HG03045 (cell line): ENCODE data around the gene CFAP97D1.

Experiments used
- ATAC-seq: cut with Tn5 transposase; IDR thresholded peaks from one replicate; pipeline ENCODE4 v1.9.1; 2021; ENCODE audit warnings: mild to moderate bottlenecking, moderate library complexity; ENCODE audit not compliant: unreplicated experiment

Gene CFAP97D1

GRCh38 chr17:43767713-43768059 is 12.5 kb upstream of the CFAP97D1 start:
- no peak for ATAC-seq

- ATAC-seq, result no peak
These were observed 11.9 kb upstream of the CFAP97D1 start for GRCh38 chr17:43768382-43768781.

DNA sequence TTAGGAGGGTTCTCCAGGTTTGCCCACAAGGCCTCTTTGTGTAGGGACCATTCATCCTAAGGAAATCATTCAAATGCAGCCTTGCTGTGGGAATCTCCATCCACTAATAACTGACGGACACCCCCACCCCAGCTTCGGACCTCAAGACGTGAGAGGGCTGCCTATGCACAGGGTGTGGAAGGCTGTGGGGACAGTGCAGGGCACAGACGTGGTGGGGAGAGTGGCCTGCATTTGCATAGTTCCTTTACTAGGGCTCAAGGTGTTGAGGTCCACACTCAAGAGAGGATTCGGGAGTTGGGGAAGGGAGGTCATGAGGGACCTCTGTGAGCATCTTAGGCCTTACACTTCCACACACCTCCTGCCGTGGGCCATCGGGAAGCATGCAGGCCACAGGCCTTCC is 11.3 kb upstream of the CFAP97D1 start:
- ATAC-seq, result no peak

GRCh38 chr17:43769426-43769825 is 10.8 kb upstream of the CFAP97D1 start:
- no peak for ATAC-seq

GRCh38 chr17:43769859-43770258 is 10.4 kb upstream of the CFAP97D1 start:
- no peak for ATAC-seq

DNA sequence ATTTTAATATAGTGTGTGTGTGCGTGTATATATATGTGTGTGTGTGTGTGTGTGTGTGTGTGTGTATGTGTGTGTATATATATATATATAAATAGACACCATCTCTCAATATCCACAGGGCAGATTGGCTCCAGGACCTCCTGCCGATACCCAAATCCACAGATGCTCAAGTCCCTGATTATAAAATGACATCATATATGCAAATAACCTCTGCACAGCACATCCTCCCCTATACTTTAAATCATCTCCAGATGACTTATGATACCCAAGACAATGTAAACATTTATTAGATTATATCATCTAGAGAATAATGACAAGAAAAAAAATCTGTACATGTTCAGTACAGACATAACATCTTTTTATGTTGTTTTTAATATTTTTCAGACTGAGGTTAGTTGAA is 9.3 kb upstream of the CFAP97D1 start:
- ATAC-seq, result no peak

DNA sequence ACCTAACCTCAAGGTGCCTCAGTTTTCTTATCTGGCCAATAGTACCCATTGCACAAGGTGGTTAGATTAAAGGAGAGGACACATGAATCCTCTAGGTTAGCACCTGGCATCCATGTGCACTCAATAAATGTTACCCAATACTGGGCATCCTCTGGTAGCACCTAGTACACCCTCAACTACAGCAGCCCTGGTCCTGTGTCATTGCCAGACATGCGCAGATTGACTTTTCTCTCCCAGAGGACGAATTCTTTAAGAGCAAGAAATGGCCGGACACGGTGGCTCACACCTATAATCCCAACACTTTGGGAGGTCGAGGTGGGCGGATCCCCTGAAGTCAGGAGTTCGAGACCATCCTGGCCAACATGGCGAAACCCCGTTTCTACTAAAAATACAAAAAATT is 8.8 kb upstream of the CFAP97D1 start:
- ATAC-seq, result no peak

GRCh38 chr17:43772877-43773648 is 7.2 kb upstream of the CFAP97D1 start:
- ATAC-seq, result no peak

DNA sequence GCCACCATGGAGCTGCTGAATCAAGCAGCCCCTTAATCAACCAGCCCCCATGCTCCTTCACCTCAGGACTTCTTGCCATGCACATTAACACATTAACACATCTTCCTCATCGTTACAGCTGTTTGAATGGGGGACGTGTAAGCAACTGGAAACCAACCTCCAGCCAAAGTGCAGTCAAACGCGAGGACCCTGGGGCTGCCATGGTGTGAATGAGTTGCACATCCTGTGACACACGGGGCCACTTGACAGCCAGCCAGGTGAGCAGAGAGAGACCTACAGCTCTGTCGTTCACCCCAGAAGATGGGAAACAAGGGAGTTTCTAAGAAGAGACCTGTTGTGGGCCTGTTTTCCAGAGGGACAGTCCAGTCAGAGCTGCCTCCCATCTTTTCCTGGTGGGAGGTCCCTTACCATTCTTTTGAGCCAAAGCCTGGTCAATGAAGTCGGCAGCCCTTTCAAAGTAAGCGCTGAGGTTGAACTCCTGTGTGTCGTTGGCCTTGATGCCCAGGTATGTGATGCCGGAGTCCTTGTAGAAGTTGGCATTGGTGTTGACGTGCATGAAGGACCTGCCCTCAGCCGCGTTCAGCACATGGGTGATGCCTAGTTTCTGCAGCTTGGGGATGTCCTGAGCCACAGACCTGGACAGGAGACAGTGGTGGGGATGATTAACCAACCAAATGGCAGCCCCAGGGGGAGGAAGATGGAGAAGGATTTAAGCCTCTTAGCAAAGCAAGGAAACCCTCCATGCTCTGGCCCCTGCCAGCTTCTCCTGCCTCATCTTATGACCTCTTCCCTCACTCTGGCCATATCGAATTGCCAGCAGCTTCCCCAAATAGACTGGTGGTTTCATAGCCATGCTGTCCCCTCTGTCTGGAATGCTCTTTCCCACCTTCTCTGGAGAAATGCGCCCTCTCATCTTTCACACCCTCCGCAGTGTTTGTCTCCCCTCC is 5.7 kb upstream of the CFAP97D1 start:
- no peak for ATAC-seq

DNA sequence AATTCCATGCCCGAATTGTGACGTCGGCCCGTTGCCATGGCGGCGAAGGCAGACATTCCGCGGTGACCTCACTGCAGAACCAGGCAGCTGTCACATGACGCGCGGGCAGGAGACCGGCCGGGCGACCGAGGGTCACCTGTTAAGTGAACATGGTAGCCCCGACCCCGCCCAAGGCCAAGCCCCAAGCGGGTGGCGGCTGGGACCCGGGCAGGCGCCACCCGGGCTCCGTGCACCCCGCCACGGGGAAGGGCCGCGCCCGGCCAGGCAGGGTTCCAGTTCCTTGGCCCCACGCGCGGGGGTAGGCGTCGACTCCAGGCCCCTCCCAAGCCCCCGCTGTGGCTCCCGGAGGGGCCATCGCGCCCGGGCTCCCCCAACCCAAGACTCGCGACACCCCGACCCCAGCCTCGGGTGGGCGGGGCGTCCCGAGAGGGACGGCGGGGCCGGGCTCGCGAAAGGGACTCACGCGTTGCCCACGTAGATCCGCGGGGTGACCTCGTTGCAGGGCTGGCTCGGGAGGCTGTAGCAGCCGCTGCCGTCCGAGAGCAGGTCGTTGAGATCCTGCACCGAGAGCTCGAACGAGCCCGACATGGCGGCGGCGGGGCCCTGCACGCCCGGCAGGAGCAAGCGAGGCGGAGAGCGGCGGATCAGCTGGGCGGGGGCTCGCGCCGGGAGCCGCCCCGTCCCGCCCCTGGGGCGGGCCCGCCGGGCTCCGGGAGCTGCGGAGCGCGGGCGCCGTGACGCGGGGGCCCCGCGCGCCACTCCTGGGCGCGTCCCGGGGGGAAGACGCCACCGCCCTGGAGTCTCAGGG is 1.7 kb upstream of the CFAP97D1 start, which contains the start of gene DUSP3:
DUSP3 (minus strand) TSS at position 641 of the 808 bp plus-strand sequence; CDS start at position 588, 53 bp downstream.
- ATAC-seq, result peak; percentile 82

DNA sequence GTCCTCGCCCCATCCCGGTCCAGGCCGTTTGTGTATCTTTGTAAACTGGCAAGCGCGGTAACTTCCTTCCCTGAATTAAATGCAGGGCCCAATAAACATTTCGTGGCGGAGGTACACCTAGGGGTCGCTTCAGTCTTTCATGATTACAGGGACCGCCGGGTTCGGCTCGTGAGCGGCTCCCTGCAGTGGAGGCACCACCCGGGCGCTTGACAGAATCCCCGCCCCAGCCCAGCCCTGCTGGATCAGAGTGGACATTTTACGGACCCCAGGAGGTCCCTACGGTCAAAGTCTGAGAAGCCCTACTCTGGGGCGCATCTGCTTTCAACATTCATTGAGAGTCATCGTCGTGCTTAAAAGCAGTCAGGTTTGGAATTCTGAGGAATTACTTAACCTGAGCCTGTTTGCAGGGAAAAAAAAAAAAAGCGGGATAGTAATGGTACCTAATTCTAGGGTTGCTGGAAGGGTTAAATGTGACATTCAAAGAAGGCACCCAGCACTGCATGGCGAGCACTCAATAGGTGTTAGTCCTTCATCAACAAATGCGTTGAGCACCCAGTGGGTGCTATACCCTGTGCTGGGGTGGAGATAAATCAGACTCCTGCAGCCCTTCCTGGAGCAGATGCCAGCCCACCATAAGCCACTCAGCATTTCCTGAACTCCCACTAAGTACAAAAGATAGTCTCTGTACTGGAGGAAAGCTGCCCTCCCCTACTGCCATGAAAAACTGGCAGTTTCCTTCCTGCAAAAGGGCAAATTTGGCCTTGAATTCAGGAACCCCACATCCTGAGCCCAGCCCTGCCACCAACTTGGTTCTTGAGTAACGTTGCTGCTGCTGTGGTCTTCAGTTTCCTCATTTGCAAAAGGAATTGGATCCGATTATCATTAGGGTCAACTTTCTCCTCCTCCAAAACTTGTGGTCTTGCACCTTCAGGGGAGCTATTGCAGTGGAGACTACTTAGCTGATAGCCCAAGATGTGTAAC is 800 bp upstream of the CFAP97D1 start:
- ATAC-seq, result no peak

GRCh38 chr17:43782913-43783680 is 2.9 kb downstream of the CFAP97D1 start:
- ATAC-seq, result no peak

DNA sequence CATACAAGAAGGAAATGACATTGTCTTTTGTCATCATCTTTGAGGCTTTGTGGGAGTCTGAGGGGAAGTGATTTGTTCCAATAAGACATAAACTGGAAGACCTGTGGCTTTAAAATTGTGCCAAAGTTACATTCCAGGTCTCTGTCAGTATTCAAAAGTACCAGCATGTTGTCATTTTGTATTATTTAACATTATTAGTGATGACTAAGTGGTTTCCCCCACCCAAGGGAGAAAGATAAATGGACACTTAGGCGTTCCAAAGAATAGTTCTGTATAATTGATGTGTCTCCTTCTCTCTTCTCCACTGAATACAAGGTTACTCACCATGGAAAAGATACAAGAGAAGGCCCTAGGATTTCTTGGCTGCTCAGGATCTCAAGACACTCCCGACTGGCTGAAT is 3.8 kb downstream of the CFAP97D1 start:
- ATAC-seq, result no peak

- no peak for ATAC-seq
These were observed 4.4 kb downstream of the CFAP97D1 start for GRCh38 chr17:43784628-43785101.

GRCh38 chr17:43787728-43788127 is 7.5 kb downstream of the CFAP97D1 start:
- ATAC-seq, result no peak

DNA sequence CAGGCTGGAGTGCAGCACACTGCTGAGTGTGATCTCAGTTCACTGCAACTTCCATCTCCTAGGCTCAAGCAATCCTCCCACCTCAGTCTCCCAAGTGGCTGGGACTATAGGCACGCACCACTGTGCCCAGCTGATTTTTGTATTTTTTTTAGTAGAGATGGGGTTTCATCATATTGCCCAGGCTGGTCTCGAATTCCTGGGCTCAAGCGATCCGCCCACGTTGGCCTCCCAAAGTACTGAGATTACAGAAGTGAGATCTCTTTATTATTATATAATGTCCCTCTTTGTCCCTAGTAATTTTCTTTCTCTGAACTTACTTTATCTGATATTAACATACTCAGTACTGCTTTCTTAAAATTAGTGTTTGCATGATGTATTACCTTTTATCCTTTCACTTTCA is 8.3 kb downstream of the CFAP97D1 start:
- ATAC-seq, result no peak

- no peak for ATAC-seq
These were observed 9.2 kb downstream of the CFAP97D1 start for GRCh38 chr17:43789482-43789881.

DNA sequence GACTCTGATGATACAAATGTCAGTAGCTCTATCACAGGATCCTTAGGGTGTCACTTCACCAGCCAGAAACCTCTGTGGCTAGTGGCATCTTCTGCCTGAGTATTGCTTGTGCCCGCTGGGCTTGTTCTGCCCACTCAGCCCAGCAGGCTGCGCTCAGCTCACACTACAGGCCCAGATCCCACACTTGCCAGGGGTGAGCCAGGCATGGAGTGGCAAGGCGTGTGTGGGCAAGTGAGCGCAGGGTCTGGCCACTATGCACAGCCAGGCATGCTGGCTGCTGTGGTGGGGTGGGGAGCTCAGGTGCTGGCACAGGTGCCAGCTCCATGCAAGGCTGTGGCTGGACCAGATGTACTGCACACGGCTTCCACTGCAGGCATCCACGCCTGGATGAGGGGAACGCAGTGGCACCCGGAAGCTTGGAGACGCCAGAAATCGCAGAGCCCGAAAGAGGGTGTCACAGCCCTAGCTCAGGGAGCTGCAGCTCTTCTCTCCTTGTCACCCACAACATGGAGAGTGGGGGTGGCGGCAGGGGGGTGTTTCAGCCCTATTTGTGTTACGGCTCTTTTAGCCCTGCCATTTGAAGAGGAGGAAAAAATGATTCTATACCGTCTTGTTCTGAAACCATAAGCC is 10.2 kb downstream of the CFAP97D1 start:
- ATAC-seq, result no peak

- no peak for ATAC-seq
These were observed 11.4 kb downstream of the CFAP97D1 start for GRCh38 chr17:43791589-43791988.
